NCI-H2171 treated with DMSO at 0.1 percent for 48 hours (cell line): Measurements from ENCODE around the gene CLK2.

ENCODE experiments used
- DNase-seq: peaks from one replicate; lab custom pipeline; 2025; lab: John Stamatoyannopoulos, UW

The CLK2 gene

GRCh38 chr1:155273343-155274245 is at the start of gene CLK2:
Gene CLK2 (minus strand): TSS chr1:155273504. CDS start chr1:155270977, 2,527 bp downstream.
- DNase-seq: peak; percentile 96

- peak; percentile 17 for DNase-seq
Measured at GRCh38 chr1:155322571-155322952, 49.3 kb upstream of the CLK2 start.

- no peak for DNase-seq
Measured at GRCh38 chr1:155321639-155322503, 48.6 kb upstream of the CLK2 start.

GRCh38 chr1:155320661-155321617 is 47.6 kb upstream of the CLK2 start, which contains the start of gene RUSC1:
Gene RUSC1 (plus strand): TSS chr1:155320894. CDS start chr1:155321774, 880 bp downstream.
- peak; percentile 48 for DNase-seq

- DNase-seq: no peak
Measured at GRCh38 chr1:155320252-155320651, 46.9 kb upstream of the CLK2 start.

- no peak for DNase-seq
Measured at GRCh38 chr1:155319536-155319935, 46.2 kb upstream of the CLK2 start.

- DNase-seq: no peak
Measured at GRCh38 chr1:155318082-155318481, 44.8 kb upstream of the CLK2 start.

- DNase-seq: no peak
Measured at GRCh38 chr1:155316922-155317321, 43.6 kb upstream of the CLK2 start.

GRCh38 chr1:155313261-155313660 is 40.0 kb upstream of the CLK2 start:
- DNase-seq: no peak

- peak; percentile 32 for DNase-seq
Measured at GRCh38 chr1:155309423-155310021, 36.2 kb upstream of the CLK2 start.

- peak; percentile 99 for DNase-seq
Measured at GRCh38 chr1:155308493-155309422, 35.5 kb upstream of the CLK2 start, which contains the start of gene FDPS. Gene FDPS (plus strand): TSS chr1:155308866. CDS start chr1:155309790, 924 bp downstream.

GRCh38 chr1:155307247-155307740 is 34.0 kb upstream of the CLK2 start:
- peak; percentile 14 for DNase-seq

- DNase-seq: no peak
Measured at GRCh38 chr1:155305881-155306391, 32.6 kb upstream of the CLK2 start.

- no peak for DNase-seq
Measured at GRCh38 chr1:155304558-155305063, 31.3 kb upstream of the CLK2 start.

- DNase-seq: no peak
Measured at GRCh38 chr1:155301342-155301841, 28.1 kb upstream of the CLK2 start, which contains the start of gene PKLR. Gene PKLR (minus strand): TSS chr1:155301438. CDS start chr1:155301395, 43 bp downstream.

- no peak for DNase-seq
Measured at GRCh38 chr1:155300553-155301329, 27.4 kb upstream of the CLK2 start.

- DNase-seq: no peak
Measured at GRCh38 chr1:155300024-155300423, 26.7 kb upstream of the CLK2 start.

GRCh38 chr1:155297384-155297783 is 24.1 kb upstream of the CLK2 start:
- no peak for DNase-seq
